ENCODE data around the gene PPDPF.

Gene PPDPF

GRCh38 chr20:63487781-63488241 is 32.8 kb upstream of the PPDPF start:
- no peak for DNase-seq

DNA sequence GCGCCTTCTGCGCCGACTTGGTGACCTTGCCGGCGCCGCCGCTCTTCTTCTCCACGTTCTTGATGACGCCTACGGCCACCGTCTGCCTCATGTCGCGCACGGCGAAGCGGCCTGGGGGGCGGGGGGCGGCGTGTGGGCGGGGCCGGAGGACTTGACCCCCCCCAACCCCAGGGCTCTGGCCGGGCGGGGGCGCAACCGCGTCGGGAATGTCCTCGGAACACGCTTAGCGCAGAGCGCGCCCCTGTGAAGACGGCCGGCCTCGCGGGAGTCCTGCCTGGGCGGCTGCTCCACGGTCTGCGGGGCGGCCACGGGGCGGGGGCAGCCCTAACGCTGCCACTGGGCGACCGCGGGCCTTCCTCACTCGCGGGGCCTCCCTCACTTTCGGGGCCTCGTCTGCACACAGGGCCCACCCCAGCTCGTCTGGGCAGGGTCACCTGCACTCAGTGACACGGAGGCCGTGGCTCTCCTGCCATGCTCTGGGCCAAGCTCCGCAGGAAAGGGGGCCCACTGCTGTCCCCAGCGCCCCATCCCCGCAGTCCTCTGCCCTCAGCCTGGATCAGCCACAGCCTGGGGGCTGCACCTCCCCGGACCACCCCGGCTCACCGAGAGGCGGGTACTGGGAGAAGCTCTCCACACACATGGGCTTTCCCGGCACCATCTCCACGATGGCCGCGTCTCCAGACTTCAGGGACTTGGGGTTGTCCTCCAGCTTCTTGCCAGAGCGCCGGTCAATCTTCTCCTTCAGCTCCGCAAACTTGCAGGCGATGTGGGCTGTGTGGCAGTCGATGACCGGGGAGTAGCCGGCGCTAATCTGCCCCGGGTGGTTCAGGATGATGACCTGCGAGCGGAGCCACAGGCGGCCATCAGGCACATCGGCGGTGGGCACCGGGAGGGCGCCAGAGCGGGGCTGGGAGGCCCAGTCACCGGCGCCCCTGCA is 32.0 kb upstream of the PPDPF start:
- DNase-seq = no peak

GRCh38 chr20:63490416-63490815 is 30.1 kb upstream of the PPDPF start:
- DNase-seq = no peak

DNA sequence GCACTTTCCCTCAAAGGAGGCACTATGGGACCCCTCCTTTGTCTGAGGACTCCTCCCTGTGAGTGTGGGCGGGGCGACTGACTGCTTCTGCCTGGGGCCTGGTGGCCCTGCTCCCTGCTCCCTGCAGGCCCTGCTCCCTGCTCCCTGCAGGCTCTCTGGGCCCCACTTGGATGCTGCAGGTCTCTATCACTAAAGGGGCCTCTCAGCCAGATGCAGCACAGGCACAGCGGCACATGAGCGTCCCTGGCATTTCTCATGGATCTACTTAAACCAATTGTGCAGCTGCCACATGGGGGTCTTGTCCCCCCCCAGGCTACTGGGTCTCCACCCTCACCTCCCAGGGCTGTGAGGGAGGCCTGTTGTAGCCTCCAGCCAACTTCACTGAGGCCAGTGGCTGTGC is 29.5 kb upstream of the PPDPF start:
- no peak for DNase-seq

DNA sequence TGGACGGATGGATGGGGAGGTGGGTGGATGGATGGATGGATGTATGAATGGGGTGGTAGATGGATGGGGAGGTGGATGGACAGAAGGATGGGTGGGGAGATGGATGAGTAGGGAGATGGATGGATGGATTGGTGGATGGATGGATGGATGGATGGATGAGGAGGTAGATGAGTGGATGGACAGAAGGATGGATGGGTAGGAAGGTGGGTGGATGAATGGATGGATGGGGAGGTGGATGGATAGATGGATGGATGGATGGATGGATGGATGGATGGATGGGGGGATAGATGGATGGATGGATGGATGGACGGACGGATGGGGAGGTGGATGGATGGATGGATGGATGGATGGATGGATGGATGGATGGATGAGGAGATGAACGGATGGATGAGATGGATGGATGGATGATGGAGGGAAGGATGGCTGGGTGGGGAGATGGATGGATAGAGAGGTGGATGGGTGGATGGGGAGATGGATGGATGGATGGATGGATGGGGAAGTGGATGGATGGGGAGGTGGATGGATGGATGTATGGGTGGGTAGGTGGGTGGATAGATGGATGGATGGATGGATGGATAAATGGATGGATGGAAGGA is 28.8 kb upstream of the PPDPF start:
- DNase-seq = no peak

- DNase-seq = no peak
Observed at GRCh38 chr20:63492518-63492917, 28.0 kb upstream of the PPDPF start.

GRCh38 chr20:63492982-63493381 is 27.6 kb upstream of the PPDPF start:
- DNase-seq = no peak

DNA sequence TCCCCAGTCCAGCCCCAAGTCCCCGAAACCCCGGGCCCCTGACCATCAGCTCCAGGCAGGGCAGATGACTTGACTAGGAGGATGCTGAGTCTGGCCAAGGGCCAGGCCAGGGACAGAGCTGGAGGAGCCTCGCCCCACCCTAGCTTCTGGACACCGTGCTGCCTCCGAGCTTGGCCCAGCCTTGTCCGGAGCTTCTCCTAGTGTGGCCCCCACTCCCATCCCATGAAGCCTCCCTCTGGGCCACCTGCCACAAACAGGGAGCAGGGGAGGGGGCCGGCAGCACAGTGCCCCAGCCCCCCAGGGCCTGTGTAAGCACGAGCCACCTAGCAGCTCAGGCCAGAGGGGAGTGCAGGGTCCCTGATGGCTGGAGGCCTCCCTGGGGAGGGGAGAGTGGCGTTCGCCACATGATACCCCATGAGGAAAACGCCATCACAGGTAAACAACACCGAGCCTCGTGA is 27.0 kb upstream of the PPDPF start:
- DNase-seq = no peak

GRCh38 chr20:63494084-63494419 is 26.5 kb upstream of the PPDPF start:
- DNase-seq = no peak

DNA sequence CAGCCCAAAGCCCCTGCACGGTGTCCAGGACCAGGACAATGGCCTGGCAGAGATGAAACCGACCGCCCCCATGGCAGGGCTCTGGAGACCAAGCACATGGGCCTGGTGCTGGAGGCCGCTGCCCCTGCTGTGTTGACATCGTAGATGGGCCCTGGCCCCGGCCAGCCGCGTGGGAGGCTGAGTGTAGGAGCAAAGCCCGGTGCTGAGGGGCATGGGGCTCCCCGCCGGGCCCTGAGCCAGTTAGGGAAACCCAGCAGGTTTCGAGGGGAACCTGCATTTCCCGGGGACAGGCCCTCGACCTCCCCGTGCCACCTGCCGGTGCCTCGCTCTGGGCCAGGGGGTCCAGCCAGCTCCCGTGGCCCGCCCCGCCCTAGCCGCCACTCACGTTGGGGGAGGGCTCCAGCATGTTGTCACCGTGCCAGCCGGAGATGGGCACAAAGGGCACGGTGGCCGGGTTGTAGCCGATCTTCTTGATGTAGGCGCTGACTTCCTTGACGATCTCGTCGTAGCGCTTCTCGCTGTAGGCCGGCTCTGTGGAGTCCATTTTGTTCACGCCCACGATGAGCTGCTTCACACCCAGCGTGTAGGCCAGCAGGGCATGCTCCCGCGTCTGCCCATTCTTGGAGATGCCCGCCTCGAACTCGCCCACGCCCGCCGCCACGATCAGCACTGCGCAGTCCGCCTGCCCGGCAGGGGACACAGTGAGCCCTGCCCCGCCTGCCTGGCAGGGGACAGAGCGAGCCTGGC is 26.0 kb upstream of the PPDPF start:
- DNase-seq = no peak

DNA sequence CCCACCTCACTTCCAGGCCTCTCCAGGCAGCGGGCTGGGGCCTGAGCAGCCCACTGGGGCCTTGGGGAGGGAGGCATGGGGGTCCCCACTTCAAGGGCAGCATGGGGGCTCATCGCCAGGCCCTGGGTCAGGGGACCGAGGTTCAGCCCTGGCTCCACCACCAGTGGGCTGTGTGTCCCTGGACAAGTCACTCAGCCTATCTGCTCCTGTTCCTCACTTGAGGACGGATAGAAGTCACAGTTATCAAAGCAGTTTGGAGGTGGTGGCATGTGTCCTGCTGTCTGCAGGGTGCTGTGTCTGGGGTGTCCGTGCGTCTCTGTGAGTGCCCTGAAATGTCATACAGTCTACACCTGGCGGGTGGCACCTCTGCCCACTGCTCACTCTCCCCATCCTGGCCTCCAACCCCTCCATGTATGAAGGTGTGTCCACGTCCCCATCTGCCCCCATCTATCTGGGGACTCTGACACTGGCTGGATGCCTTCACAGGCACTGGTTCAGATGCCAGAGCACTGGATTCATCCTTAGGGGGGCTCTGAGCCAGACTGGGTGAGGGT is 25.3 kb upstream of the PPDPF start:
- no peak for DNase-seq

DNA sequence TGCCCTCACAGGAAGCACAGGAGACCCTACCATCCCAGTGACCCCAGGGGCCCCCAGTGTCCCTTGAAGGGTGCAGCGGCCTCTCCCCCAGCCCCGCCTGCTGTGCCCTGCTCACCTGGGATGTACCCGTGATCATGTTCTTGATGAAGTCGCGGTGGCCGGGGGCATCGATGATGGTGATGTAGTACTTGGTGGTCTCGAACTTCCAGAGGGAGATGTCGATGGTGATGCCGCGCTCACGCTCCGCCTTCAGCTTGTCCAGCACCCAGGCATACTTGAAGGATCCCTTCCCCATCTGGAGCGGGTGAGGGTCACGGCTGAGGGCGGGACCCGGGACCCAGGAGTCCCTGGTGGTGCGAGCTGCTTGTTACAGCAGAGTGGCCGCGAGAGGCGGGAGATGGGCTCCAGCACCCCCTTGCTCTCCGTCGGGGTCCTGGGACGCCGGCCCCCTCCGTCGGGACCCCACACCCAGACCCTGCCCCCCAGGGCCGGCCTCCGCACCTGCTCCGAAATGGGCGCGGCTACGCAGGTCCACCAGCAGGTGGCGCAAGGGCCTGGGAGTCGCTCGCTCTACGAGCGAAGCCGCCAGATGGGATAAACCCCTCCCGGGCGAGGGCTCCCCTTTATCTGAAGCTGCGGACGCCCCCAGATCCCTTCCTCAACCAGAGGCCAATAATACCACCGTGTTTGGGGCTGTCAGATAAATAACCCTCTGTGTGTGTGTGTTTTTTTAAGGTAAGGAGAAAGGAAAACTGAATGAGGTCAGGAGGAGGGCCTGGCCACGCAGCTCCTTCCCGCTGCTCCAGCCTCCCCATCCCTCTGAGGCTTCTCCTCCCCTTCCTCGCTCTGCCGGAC is 24.6 kb upstream of the PPDPF start:
- peak; percentile 84 for DNase-seq

DNA sequence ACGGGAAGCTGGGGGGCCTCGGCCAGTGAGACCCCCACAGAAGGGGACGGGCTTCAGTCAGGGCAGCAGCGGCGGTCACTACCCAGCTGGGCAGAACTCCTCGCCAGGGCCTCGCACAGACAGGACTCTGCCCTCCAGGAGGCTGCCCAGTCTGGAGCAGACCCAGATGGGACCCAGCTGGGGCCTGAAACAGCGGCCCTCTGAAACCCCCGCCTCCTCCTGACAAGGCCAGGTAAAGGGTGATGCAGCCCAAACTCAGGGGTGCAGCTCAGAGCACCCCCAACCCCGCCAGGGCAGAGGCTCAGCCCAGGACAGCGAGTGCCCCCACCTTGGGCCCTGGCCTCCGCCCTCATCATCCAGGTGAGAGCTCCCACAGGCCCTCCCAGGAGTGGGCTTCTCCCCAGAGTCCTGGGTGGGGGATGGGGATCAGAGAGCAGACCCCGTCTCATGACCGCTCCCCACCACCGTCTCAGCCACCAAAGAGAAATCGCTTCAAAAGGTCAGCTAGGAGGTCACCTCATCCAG is 23.9 kb upstream of the PPDPF start:
- DNase-seq = no peak

DNA sequence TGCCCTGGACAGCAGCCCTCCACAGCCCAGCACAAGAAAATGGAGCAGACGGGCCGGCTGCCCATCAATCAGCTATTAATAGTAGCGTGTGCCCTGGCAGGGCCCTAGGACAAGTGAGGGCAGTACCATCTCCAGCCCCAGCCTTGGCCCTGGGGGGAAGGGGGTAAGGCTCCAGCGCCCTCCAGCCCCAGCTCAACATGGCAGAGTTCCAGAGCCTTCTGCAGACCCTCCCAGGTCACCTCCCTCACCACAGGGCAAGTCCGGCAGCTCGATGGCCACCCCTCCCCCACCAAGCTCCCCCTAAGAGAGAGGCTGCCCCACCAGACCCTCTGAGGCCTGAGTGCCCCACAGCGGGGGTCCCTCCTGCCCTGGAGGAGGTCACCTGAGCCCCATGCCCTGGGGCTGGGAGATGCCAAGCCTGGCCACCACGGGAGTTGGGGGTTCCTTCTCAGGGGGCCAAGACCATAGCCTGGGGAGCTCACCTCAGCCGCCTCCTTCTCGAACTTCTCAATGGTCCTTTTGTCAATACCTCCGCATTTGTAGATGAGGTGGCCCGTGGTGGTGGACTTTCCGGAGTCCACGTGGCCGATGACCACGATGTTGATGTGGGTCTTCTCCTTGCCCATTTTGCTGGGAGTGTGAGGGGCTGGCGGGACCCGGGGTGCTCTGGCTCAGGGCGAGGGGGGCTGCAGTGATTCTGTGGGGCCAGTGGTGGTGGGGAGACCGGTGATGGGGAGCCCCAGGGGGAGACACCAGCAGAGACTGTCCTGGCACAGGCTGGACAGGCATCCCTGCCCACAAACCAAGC is 23.2 kb upstream of the PPDPF start:
- DNase-seq = no peak

DNA sequence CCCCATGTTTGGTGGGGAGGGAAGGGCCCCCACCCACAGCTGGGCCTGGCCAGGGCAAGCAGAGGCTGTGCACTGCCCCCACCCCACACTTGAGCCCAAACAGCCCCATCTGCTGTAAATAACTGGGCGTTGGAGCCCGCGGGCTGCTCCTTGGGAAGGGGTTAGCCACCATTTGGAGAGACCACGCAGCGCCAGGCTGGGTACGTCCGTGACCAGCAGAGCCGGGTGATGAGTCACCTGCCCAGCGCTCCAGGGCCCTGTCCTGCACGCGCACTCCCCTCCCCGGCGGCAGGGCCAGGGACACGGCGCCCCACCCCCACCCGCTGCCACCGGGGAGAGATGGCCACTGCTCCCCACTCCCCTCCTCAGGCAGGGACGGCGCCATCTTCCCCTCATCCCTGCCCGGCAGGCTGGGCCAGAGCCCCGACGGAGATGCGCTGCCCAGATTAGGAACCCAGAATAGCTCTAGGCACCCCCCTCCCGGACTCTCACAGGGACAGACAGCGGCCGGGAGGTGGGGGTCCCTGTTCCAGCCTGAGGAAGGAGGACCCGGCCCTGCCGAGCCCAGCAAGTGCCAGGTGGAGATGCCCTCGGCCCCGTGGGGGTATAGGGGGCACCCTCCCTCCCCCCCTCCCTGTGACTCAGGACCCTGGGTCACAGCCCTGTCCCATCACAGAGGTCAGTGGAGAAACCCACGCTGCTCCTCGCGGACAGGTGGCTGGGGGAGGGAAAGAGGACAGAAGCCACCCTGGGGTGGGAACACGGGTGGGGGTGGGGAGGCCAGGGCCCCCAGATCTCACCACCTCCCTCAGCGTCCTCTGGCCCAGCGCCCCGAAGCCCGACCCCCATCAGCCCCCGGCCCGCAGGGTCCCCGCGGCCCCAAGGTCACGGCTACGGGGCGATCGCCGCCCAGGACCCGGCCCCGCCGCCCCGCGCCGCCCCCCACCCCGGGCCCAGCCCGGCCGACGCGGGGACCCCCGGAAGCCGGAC is 22.3 kb upstream of the PPDPF start:
- DNase-seq = no peak

DNA sequence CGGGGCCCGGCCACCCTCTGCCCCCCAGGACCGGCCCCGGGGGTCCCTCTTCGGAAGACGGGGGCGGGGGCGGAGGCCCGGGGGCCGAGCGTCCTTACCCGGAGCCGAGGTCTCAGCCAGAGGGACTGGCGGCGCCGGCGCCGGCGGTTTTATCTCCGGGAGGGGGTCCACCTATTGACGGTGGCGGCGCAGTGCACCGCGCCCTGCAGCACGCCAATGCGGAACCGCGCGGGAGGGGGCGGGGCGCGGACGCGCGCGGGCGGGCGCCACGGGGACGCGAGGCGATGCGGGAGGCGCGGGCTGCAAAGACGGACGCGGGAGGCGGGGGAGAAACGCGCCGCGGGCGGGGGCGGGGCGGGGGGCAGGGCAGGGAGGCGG is 21.6 kb upstream of the PPDPF start, which contains the start of gene EEF1A2:
Gene EEF1A2, minus strand, starts transcription at position 124 of the 378 bp plus-strand sequence. CDS start 1,320 bp downstream, outside the sequence.
- peak; percentile 49 for DNase-seq

GRCh38 chr20:63499338-63499969 is 21.1 kb upstream of the PPDPF start:
- DNase-seq = no peak

DNA sequence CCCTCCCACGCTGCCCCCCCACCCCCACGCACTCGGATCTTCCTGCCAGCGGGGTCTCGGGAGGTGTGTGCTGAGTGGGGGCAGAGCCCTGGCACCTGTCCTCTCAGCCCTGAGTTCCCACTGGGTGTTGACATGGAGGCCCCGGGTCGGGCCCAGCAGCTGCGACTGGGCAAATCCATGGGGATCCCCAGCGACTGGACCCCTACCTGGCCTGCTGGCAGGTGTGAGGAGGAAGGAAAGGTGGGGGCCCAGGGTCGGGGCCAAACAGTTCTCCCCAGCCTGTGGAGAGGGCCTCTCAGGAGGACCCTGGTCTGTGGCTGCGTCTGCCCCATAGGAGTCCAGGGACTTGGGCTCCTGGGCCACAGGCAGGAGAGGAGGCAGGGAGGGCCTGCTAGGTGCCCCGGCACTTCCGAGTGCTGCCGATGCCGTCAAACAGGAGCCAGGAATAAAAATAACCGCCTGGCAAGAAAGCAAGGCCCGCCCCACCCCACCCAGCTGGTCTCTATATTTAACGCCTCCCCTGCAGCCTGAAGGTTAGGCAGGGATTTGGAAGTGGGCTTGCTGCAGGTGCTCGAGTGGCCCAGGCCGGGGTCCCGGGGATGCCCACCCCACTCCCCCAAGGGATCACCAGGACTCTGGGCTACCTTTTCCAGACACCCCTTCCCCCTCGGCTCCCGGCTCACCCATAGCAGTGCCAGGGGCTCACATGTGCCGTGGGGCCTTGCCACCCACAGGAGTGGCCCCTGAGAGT is 20.2 kb upstream of the PPDPF start:
- DNase-seq = no peak
